PC-9 (cell line): ENCODE data around the gene GIGYF2.
"Not testable (repeated sequence)": the region's sequence is repeated elsewhere in the genome, so short reads cannot be mapped to it uniquely, and the experiment has no call there.

ENCODE experiments used
- CTCF ChIP-seq: fragments of 200-600 bp; sonication (generic); conservative IDR thresholded peaks from 2 replicates; pipeline ENCODE4 v1.6.1; 2017; ENCODE audit warnings: mixed run types, antibody characterized with exemption, mild to moderate bottlenecking, moderate library complexity
- EZH2 ChIP-seq: fragments of 200-600 bp; sonication (generic); IDR thresholded peaks from 2 replicates; pipeline ENCODE4 v1.8.0; 2017; ENCODE audit warnings: antibody characterized with exemption, low read depth

GRCh38 chr2:232685391-232685790 is 11.7 kb upstream of the GIGYF2 start:
- not testable (repeated sequence) for TF ChIP-seq EZH2, CTCF
